ENCODE data around the gene PRICKLE1.
"Not testable (repeated sequence)": the region's sequence is repeated elsewhere in the genome, so short reads cannot be mapped to it uniquely, and the experiment has no call there.

PRICKLE1 gene

DNA sequence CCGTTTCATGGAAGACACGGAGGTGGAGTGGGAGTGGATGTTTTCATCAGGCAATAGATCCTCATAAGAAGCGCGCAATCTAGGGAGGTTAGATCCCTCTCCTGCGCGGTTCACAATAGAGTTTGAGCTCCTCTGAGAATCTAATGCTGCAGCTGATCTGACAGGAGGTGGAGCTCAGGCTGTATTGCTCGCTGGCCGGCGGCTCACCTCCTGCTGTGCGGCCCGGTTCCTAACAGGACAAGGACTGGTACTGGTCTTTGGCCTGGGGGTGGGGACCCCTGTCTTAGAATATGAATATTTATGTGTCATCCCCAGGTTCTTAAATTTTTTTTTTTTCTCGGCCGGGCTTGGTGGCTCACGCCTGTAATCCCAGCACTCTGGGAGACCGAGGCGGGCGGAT is 36.7 kb downstream of the PRICKLE1 start:
- DNase-seq = no peak

DNA sequence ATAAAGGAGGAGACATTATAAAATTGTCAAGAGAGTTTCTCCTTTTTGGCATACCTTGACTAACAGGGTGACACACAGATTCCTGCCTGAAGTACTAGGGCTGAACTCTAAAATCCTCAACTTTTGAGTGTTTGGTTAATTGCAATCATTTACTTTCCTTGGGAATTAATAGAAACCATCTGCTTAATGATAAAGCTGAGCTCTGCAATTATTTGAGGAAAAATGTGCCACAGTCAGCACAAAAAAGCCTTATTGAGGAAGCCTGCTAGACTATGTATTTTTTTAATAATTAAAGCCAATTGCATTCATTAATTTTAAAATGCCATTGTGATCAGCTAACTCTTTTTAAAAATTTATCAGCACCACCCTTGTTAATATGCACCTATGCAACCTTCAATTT is 38.7 kb downstream of the PRICKLE1 start:
- DNase-seq = no peak

DNA sequence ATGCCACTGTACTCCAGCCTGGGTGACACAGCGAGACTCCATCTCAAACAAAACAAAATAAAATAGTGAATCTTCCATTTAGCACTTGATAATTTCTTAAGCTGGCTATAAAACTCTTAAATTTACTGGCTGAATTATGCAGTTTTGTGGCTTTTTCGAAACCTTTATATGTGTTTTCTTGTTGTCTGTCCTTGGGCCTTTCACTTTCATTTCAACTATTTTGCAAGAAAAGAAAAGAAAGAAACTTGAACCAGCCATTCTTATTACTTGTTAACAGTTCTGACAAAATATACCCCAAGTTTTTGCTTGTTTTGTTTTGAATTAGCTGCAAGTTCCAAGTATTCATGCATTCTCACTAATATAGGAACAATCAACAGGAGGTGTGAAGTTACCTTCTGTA is 42.8 kb downstream of the PRICKLE1 start:
- no peak for DNase-seq

DNA sequence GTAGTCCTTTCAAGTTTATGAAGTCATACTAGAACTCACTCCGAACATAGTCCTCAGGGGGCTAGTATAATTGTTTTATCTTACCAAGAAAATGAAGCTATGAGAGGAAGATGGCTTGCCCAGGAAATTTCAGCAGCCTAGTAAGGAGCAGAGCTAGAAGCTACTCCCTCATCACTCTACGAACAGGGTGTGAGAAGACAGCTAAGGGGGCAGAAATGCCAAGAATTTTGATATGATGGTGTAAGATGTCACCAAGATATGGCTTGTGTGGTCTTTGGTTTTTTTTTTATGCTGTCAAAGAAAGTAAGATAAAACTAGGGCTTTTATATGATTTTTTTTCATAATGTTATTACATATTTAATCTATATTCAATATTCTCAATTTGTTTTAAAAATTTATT is 47.6 kb downstream of the PRICKLE1 start:
- no peak for DNase-seq

DNA sequence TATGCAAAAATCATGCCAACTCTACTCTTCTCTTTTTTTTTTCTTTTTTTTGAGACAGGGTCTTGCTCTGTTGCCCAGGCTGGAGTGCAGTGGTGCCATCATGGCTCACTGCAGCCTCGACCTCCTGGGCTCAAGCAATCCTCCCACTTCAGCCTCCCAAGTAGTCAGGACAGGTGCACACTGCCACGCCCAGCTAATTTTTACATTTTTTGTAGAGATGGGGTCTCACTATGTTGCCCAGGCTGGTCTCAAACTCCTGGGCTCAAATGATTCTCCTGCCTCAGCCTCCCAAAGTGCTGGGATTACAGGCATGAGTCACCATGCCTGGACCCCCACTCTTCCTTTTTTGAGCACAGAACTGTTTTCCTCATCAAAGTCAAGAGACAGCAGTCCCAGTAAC is 48.2 kb downstream of the PRICKLE1 start:
- not testable (repeated sequence) for DNase-seq

DNA sequence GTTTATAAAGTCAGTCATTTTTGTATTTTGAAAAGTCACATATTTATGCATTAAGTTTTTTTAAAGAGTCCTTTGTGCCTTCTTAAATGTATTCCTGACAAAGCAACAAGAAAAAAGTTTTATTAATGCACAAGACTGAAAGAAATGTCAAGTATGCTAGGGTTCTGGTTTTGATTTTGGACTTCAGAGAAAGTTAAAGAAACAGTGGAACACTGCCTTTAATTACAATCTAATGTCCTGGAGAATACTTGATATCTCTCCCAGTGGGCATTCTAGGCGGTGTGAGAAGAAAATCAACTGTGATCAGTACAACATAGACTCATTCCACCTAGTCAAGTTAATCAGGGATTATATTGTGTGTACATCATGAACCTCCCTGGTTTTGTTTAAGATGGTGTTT is 49.9 kb downstream of the PRICKLE1 start:
- no peak for DNase-seq

DNA sequence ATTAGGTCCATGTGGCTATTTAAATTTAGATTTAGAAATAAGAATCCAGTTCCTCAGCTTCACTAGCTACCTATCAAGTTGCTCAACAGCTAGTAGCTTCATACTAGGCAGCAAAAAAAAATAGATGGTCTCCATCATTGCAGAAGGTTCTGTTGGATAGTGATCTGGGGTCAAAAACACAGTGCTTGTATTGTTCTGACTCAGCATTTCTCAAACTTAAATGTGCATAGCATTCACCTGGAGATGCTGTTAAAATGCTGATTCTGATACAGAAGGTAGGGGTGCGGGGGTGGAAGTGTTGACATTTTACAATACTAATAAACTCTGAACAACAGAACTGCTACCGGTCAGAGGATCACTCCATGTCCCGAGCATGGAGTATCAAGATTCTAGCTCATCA is 51.3 kb downstream of the PRICKLE1 start:
- DNase-seq = no peak

DNA sequence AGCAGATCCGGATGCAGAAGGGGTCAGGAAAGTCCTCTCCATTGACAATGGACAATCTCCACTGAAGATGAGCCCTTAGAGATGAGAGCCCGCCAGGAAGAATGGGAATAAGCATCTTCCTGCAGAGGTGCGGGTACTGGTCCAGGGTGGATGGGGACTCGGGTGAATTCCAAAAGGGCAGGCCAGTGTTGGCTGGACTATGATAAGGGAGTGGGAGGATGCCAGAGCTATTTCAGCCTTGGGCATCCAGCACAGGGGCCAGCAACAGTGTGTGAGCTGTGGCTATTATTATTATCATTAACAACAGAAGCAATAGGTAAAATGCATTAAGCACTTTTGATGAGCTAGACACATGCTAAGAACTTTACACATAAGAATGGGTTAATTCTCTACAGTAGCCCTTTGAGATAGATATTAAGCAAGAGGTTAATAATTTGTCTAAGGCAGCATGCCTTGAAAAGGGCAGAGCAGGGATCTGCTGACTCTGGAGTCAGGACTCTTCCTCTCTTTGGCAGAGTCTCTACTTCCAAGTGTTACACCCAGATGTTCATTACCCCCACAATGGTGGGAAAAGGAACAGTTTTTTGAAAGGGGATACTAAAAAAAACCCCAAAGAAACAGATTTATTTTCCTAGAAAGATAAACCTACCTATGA is 55.2 kb downstream of the PRICKLE1 start:
- no peak for DNase-seq

DNA sequence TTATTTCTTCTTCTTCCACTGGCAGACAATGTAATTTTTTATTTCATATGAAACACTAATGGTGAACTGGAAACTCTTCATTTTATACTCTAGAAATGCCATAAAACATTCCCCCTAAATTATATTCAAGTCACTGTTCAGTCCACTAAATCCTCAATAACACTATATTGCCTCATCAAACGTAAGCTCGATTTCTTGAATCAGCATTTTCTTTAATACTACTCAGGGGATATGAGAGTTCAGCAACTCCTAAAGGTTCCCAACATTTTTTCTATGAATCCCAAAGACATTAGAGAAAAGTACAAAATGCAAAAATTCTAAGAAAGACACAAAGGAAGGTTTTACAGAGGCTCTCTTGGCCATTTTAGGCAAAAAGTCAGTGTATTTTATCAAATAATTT is 59.3 kb downstream of the PRICKLE1 start:
- no peak for DNase-seq

DNA sequence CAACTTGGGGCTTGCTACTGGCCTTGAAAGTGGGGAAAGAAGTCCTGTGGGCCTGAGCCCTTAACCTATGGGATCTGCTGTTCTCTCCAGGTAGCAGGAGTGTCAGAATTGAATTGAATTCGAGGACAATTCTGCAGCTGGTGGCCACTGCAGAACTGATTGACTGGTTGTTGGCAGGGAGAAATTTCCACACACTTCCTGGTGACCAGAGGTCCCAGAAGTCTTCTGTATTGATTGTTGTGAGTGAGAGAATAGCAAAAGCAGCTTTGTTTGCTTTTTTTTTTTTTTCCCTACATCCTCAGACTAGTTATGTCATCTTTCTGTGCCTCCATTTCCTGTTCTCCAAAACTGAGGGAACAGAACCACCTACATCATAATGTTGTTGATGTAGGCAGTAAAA is 64.1 kb downstream of the PRICKLE1 start:
- no peak for DNase-seq

DNA sequence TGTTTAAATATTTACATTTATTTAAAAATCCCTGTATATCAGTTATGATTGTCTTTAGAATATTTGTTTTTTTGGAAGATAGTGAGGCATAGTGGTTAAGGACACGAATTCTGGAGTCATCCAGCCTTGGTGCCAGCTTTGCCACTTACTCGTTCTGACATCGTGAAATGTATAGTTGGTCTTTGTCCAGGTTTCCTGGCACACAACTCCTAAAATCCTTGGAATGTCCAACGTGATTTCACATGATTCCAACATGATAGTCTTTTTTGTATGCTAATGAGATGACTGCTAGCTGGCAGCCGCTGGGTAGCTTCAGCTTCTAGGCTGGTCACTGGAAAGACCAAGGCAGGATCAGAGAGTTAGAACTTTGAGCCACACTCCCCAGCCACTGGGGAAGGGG is 64.8 kb downstream of the PRICKLE1 start:
- DNase-seq = no peak

DNA sequence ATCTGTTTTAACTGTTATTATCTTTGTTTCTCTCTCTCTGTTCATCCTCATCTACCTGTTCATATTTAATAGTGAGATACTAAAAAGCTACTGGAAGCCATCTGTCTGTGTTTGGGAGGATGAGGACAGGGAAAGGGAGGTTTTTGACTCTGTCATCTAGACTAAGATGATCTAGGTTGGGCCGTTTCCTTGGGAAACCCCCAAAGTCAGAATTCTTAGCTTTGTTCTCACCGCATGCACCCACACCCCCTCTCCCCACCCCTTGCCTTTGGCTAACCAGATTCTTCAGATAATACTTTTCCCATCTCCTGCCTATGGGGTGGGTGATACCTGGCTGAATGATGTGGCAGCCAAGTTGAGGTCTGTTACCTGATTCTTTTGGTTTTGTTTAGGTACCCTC is 73.0 kb downstream of the PRICKLE1 start:
- no peak for DNase-seq

DNA sequence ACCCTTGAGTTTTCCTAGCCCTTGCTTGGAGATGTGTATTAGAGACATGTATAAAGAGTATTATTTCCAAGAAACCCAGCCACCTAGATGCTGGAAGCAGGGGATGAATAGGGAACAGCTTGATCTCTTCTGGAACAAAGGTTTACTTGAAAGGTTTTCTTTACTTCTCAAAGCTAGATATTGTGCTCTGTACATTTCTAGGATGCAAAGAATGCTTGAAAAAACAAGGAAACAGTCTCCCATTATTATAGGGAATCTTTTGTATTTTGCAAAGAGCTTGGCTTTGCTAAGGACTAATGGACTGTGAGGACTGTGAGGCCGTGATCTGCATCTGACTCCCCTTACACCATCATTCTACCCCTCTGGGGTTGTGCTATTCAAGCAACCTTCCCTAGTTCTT is 77.9 kb downstream of the PRICKLE1 start:
- DNase-seq = no peak

DNA sequence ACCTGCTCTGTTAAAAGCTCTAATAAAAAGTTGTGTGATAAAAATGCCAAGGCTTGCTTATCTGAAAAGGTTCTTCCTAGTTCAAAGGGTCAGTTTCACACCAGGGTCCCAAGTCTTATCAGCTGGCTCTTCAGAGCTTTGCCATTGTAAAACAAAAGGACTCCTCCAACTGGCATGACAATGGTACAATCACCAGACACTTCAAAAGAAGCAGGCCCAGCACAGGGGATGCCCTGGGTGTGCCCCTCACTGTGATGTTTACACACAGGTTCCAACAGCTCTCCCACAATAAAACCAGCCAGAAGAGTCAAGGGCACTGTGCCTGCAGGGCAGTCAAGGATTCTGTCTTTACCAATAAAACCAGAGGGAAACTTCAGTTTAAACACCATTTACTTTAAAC is 78.7 kb downstream of the PRICKLE1 start:
- no peak for DNase-seq

DNA sequence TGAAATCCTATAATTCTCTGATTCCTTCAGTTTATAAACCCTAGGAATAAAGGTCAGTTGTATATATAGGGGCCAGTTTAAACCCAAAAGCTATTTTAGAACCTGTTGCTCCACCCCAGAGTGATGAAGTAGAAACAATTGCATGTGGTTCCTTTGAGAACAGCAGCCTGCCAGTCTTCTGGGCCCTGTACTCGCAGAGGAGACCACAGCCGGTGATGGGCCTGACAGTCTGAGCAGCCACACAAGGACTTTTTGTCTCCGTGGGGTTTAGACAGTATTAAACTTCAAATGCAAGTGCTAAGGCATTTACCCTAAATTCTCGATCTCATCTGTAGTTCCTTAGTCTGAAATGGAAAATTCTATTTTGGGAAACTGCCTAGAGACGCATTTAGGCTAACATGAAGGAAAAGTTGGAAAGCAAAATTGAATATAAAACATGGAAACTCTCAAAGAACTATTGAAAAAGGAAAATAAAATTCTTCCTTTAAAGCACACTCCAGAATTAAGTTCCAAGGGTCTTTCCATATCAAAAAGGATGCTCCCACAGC is 80.6 kb downstream of the PRICKLE1 start:
- no peak for DNase-seq

DNA sequence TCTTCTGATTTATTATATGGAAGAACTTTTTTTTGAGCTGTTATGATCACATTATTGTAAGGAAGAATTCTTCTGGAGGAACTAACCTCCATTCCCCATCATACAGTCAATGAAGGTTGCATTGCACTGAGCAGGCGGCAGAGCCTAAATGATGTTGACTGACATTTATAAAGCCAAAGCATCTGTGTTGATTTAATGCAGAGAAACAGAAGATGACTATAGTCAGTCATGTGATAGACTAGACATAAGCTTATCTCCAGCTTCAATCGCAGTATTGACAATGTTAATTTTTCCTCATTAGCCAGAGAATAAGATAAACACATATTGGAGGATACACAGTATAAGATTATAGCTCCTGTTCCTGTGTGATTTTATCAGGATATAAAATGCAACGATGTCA is 82.0 kb downstream of the PRICKLE1 start:
- no peak for DNase-seq

DNA sequence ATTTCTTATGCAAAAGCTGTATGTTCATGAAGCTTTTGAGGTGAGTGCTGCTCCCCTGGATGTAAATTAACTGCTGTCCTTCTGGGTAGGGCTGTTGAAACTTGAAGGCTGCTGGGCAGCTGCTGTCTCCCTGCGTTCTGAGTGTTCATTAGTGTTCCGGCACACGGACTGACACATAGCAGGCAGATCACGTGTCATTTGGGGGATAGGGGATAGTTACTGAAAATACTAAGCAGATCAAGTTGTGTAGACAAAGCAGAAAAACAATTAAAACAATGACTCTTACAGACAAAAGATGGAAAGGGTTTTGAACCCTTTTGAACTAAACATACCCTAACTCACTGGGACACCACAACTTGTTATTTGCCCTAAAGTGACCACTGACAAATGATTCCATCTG is 82.5 kb downstream of the PRICKLE1 start:
- no peak for DNase-seq

DNA sequence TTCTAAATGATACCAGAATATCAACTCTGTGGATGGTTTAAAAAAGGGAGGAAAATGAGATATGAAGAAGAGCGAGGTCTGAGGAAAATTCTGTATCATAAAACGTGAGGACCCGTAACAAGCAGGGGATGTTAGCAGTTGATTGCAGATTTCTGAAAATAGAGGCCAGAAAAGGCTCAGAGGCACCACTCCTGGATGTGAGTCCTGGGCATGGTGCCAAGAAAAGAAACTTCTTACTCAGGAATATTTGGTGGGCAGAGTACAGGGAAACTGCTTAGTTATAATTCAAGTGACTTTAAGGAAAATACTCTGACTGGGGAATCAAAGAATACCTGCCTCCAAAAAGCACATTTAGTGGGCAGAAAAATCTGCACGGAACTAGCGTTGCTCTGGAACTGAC is 85.5 kb downstream of the PRICKLE1 start:
- DNase-seq = peak; percentile 57

DNA sequence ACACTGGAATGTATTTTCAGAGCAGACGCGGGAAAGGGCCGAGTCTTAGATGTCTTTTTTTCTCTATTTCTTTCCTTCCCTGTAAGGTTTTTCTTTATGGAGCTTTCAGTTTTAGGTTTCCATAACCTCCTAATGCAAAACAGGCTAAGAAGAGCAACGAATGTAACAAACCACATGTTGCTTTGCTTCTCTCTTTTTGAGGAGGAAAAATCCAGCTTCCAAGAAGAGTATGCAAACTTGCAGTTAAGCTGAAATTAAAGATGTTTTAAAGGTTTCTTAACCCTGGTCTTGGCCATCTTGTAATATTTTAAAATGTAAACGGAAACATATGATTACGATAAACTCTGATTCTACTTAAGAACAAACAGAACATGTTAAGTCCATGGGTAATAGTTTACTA is 86.9 kb downstream of the PRICKLE1 start:
- no peak for DNase-seq

DNA sequence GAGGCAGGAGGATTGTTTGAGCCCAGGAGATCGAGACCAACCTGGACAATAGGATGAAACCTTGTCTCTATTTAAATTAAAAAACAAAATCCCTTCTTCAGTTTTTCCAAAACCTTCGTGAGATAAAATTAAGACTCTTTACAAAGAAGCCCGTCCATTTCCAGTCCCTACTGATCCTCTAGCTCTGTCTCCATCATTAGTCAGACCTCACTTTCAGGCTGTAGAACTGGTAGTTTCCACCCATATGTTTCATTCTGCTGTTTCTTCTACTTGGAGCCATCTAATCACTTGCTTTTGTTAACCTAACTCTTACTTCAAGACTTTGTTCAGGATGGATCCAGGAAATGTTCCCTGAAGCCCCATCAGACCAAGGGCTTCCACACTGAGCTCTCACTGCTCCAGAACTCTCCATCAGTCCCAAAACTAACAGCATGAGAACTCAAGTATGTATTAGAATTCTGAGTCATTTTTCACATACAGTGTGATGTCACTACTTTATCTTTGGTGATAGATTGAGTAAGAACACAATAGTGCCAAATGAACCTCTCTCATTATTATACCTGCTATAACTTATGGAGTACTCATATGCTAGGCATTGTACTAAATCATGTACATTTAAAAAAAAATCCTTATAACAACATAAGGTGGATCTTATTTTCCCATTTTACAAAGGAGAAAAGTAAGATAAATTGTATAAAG is 90.8 kb downstream of the PRICKLE1 start:
- no peak for DNase-seq

DNA sequence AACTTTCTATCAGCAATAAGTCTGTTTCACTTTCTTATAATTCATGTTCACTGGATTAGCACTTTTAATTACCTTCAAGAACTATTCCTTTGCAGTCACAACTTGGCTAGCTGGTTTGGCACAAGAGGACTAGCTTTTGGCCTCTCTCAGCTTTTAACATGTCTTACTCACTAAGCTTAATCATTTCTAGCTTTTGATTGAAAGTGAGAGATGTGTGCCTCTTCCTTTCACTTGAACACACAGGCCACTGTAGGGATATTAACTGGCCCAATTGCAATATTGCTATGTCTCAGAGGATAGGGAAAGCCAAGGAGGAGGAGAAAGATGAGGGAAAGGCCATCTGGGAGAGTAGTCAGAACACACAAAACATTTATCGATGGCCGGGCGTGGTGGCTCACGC is 92.7 kb downstream of the PRICKLE1 start:
- DNase-seq = no peak

DNA sequence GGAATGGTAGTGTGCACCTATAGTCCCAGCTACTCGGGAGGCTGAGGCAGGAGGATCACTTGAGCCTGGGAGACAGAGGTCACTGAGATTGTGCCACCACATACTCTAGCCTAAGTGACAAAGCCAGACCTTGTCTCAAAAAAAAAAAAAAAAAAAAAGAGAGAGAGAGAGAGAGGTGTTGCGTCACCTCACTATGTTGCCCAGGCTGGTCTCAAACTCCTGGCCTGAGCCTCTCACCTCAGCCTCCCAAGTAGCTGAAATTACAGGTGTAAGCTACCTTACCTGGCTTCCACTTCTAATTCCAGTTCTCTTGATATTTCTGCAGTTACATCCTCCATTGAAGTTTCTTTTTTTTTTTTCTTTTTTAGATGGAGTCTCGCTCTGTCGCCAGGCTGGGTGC is 94.3 kb downstream of the PRICKLE1 start:
- DNase-seq = no peak

DNA sequence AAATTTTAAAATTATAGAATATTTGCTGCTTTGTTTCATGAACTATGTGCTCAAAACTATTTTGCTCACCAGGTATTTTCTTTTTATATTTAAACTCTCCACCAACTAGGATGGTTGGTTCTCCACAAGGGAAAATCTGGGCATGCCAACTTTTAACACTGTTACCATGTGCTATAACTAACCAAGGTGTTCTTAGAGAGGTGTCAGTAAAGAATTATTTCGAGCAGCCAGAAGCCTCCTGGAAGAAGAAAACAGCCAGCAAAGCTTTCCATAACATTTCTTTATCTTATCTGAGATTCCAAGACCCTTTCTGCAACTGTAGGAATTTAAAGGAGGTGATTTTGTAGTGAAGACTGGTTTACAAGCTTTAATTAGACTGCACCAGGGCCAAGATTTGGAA is 97.3 kb downstream of the PRICKLE1 start:
- no peak for DNase-seq

DNA sequence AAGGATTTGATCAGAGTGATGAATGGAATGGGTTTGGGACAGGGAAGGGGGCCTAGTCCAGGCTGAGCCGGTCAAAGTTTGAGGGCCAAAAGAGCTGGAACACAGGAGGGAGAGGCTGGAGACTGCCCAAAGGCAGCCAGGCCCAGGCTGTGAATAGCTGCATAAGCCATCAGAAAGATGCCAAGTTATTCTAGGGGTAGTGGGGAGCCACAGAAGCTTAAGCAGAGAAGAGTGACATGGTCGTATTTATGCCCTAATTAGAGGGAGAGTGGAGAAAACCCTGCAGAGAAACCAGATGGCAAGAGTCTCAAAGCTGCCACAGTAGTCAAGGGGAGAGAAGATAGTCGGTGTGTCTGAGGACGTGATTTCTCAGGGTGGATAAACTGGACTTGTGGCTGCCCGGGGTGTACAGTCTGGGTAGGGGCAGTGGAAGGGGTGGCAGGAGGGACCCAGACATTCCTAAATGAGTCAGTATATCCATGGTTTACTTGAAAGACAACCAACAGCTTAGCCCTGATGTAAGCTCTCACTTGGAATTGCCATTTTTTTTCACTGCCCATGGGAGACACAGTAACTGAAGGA is 99.2 kb downstream of the PRICKLE1 start:
- no peak for DNase-seq

Data from NCI-H1105 treated with DMSO at 0.1 percent for 48 hours (cell line).